NCI-H1417 treated with DMSO at 0.1 percent for 48 hours (cell line): ENCODE results near the gene PKP3.
"Not testable (repeated sequence)": the region's sequence is repeated elsewhere in the genome, so short reads cannot be mapped to it uniquely, and the experiment has no call there.

ENCODE experiments used
- DNase-seq: peaks from one replicate; lab custom pipeline; 2025; lab: John Stamatoyannopoulos, UW

PKP3 gene

DNA sequence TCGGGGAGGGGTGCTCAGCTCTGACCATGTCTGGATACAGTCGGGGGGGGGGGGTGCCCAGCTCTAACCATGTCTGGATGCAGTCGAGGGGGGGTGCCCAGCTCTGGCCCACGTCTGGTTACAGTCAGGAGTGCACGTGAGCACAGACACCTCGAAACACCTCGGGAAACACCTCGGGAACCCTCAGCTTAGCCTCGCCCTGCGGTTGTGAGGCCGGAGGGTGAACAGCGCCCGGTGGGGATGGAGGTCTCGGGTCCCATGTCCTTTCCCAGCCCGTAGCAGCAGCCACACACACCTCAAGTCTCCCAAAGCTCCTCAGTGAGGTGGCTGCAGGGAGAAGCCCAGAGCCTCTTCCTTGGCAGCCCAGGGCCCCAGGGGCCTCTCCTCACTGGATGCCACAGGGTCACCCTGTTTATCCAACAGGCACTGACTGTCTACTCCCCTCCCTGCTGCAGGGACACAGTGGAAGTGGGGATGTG is 18.7 kb downstream of the PKP3 start:
- no peak for DNase-seq

DNA sequence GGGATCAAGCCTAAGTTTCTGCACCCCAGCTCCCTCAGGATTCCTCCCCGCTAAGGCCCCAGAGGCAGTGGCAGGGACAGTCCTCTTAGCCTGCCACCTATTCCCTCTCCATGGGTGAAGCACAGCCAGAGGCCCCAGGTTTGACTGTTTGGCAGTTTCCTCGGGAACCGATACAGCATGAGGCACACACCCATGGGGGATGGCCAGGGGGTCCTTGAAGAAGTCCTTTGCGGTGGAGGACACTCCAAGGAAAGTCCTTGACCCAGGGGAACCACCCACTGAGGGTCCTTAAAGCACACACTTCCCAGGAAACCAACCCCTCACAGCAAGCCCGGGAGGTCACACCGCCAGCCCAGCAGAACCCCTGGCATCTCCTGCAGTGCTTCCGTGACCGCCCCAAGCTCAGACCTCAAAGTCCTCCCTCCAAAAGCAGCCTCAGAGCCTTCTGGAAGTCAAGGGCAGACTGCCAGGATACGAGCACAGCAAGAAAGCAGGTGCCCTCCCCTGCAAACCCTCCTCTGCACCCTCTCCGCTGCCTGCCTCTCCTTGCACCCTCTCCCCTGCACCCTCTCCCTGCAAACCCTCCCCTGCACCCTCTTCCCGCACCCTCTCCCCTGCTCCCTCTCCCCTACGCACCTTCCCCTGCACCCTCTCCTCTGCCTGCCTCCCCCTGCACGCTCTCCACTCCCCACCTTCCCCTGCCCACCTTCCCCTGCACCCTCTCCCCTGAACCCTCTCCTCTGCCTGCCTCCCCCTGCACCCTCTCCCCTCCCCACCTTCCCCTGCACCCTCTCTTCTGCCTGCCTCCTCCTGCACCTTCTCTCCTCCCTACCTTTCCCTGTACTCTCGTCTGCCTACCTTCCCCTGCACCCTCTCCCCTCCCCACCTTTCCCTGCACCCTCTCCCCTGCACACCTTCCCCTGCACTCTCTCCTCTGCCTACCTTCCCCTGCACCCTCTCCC is 19.4 kb downstream of the PKP3 start:
- DNase-seq: no peak

DNA sequence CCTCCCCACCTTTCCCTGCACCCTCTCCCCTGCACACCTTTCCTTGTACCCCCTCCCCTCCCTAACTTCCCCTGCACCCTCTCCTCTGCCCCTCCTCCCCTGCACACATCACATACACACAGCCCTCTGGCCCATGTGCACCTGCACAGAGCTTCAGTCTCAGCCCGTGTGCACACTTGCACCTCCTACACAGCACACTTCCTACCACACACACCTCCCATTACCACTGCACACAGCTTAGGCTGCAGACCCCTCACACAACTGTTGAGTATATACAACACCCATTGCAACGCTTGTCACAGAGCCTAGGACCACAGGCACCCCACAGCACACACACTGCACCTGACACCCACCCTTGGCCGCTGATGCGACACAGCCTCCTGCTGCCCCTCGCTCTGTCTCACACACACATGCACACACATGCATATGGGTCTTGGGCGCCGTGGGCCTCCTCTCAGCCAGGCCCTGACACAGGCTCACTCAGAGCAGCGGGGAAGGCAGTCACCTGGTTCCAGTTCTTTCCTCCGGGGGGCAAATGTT is 20.4 kb downstream of the PKP3 start:
- DNase-seq: no peak

DNA sequence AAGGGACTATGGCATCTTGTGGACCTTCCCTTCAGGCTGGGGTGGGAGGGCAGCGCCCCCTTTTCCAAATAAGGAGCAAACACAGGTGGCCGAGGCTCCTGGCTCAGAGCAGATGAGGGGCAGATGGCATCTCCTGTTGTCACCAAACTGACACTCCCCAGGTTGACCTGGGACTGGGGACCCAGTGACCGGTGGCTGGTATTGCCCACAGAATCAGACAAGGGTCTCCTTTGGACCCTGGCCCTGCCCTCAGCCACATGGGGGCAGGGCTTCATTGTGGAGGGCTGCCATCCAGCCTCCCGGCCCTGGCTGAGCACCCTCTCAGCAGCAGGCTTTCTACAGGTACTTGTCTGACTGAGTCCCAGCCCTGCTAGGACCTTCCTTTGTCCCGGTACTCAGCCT is 21.6 kb downstream of the PKP3 start:
- DNase-seq: no peak

DNA sequence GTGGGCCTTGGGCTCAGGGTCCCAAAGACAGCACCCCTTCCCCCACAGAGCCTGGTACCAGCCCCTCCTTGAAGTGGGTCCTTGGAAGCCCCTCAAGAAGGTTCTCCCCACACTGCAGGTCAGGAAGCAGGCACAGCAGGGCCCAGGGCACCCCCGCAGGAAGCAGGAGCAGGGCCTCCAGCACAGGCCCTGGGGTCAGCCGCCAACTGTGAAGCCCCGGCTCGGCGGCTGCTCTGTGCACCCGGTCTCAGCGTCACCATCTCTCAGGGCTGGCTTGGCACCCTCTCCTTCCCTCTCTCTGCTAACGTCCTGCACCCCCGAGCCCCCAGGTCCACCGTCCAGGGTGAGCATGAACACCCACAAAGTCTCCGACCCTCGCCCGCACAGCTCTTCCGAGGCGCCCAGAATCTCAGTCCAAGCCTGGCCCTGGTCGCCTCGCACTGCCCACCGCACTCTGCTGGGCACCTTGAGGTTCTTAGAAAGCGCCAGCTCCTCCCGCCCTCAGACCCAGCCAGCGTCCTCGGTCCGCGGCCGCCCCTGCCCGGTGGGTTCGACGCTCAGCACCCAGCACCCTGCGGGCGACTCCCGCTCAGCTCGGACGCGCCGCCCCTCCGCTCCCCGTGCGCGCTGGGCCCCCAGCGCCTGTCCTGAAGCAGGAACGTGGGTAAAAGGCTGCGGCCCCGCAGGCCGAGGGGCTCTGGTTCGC is 22.2 kb downstream of the PKP3 start:
- DNase-seq: no peak

DNA sequence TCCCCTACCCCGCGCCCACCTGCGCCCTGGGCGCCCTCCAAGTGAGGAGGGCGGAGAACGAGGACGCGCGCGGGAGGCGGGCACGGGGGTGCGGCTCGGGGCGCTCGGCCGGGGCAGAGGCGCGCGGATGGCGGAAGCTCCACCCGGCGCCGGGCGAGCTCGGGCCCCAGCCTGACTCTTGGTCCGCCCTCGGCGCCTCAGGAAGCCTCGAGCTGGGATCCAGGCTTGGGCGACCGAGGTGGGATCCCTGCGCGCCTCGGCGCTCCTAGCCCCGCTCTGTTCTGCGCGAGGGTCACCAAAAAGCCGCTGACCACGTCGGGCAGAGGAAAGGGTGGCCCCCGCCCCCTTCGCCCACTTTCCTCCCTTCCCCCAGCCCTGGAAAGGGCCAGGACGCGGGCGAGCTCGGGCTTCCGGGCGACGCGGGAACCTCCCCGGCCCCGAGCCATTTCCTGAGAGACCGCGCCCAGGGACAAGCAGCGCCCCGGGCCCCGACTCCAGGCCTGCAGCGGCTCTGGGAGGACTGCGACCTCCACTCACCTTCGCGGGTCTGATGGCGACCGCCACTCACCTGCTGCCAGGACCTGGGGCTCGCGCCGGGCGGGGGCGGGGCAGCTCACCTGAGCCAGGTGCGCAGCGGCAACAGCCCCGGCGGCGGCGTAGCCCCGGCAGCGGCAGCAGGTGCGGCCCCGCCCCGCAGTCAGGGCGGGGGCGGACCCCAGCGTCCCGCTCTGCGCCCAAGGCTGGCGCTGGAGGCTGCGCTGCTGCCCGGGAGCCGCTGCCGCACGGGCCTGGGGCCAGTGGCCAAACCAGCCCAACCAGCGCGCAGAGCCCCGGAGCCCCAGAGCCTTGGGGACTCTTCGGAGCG is 23.0 kb downstream of the PKP3 start:
- no peak for DNase-seq

DNA sequence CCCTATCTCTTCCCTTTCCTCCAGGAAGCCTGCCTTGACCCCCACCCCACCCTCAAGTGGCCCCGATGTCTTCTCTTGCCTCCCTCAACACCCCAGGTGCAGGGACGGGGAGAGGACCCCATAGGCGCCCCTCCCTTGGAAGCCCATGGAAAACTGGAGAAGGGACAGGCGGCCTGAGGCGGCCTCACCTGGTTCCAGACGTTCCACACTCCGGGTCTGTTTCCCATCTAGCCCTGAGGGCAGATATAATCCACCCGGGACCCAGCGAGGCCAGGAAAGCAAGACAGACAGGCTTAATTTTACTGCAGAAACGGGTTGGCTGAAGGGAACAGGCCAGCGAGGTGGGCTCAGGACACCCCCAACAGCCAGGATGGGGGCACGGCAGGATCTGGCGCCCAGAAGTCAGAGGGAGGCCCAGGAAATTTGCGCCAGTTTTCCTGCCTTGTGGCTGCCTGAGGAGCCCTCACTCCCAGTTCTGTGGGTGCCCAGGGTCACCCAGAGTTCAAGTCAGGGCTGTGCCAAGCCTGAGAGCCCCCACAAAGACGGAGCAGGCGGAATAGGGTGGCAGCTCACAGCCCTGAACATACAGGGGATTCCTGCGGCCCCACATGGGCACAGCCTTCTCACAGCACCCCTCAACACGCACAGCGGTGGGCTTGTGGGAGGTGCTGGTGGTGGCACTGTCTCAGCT is 23.8 kb downstream of the PKP3 start:
- no peak for DNase-seq

DNA sequence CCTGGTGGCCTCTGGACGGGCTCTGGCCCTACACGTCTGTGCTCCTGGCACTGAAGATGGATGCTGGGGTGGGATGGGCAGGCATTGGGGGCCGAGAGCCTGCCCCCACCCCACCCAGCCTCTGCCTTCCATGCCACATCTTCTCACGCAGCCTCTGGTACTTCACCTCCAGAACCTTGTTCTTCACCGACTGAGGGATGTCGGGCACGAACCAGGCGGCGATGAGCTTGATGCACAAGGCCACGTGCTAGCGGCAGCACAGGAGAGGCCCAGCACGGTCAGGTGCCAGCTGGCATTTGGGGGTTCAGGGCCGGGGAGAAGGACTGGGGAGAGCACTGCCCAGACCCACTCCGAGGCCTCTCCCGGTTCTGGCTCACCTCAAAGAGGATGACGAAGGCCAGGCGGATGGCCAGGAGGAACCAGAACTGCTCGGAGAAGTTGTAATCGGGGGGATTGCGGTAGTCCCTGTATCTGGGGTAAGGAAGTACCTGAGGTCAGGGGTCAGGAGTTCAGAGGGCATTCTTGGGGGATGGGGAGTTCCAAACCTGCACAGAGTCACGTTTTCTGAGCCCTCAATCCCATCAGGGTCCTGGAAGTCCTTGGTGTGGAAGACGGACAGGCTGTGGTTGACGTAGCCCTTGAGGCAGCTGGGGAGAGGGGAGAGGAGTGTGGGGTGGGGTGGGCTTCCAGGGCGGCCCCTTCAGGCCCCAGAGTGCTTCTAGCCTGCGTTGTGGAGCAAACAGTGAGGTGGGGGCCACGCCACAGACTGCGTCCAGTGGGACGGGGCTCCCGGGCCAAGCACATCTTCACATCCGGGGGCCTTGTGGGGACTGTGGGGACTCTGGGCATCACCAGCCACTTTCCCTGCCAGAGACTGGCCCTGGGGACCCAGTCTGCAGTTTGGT is 24.6 kb downstream of the PKP3 start:
- no peak for DNase-seq

DNA sequence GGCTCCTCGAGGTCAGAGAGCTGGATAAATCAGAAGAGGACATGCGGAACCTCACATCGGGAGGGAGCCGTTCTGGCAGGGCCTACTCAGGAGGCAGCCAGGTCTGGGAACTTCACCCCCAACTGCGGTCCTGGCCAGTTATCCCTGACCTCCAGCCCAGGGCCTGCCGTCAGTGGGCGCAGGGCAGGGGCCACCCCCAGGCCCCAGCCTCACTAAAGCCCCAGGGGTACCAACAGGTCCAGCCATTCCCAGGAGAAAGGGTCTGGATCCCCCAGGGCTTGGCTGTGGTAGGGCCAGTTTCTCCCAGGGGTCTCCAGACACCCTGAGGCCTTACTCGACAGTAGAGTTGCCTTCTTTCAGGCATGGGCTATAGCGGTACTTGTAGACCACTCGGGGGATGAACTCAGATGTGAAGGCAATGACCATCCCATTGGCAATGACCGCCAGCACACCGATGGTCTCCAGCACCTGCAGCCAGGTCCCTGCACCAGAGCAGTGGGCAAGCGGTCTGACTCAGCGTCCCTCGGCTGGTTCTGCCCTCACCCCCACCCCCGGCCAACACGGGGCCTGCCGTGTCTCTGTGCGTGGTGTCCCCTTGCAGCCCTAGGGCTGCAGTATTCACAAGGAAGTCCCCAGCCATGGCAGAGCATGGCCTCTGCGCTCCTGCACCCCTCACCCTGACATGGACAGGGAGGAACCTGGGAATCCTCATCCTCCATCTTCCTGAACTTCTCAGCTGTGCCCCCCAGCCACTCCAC is 25.4 kb downstream of the PKP3 start:
- no peak for DNase-seq

DNA sequence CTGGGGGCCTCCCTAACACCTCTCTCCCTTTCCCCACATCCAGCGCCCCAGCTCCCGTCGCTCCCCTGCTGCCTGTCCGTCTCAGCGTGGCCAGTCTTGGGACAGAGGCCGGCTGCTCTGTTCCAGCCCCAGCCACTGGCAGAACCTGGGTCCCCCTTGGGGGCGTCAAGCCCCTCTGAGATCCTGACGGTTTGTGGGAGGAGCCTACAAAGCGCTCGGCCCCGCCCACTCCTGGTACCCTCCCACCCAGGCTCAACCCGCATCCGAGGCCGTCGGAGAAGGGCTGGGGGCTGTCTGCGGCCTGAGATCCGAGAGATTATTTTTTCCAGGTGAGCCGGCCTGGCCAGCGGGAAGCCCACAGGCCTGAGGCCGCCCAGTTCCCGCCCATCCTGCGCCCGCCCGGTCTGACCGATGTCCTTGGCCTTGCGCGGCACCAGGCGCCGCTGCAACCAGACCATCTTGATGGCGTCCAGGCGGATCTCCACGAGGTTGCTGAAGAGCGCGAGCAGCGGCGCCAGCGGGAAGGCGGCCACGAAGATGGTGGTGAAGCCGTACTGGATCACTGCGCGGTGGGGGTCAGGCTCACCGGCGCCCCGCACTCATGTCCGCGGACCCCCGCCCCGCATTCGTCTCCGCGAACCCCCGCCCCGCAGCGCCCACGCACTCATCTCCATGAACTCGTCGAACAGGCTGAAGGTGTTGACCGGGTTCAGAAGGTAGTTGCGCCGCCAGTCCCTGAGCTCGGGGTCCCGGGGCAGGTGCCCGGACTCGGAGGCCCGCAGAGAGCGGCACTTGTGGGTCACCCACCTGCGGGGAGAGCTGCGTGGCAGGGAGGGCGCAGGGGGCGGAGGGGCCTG is 26.3 kb downstream of the PKP3 start:
- DNase-seq: no peak

DNA sequence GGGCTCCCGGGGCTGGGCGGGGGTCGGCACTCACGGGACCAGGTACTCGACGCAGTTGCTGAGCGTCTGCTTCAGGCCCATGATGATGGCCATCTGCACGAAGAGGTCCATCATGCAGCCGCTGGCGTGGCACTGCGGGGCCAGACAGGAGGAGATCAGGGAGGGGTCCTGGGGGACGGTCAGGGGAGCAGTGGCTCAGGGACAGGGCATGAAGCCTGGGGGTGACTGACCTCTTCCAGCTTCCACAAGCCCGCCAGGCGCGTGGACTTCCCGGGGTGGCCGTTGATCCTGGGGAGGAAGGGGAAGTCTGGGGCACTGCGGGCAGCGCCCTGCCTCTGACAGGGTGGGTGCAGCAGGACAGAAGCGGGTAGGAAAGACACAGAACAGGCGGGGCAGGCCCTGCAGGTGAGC is 26.9 kb downstream of the PKP3 start:
- no peak for DNase-seq

DNA sequence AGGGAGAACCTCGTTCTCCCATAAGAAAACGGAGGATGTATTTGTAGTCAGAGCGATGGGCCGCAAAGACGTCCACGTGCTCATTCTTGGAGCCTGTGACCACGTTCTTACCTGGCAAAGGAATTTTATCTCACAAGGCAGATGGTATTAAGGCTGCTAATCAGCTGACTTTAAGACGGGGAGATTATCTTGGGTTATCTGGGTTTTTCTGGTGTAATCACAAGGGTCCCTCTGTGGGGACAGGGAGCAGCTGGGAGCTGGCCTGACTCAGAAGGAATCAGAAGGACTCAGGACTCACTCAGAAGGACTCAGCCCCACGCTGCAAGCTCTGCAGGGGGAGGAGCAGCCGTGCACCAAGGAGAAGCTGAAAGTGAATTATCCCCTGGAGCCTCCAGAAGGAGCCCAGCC is 28.2 kb downstream of the PKP3 start:
- no peak for DNase-seq

DNA sequence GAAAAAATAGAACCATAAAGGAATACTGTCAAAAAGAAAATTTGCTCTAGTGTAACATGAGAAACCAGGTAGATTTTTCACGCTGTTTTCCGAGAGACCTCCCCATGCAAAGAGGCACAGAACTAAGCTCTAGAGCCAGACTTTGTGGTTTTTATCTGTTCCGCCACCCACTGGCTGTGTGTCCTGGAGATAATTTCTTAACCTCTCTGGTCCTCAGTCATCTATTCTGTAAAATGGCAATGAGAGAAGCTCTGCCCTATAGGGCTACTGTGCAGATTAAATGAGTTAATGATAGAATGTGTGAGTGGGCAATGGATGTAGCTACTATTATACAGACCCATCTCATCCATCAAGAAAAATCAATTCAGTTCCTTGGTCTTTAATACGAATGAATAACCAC is 30.2 kb downstream of the PKP3 start:
- no peak for DNase-seq

DNA sequence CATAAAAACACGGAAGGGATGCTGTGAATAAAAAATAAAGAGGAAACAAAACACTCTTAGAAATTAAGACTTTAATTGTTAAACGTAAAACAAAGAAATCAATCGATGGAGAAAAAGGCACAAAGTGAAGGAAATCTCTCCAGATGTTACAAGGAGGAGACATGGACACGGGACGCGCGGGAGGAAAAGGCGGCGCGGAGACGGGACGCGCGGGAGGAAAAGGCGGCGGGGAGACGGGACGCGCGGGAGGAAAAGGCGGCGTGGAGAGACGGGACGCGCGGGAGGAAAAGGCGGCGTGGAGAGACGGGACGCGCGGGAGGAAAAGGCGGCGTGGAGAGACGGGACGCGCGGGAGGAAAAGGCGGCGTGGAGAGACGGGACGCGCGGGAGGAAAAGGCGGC is 30.8 kb downstream of the PKP3 start:
- not testable (repeated sequence) for DNase-seq

DNA sequence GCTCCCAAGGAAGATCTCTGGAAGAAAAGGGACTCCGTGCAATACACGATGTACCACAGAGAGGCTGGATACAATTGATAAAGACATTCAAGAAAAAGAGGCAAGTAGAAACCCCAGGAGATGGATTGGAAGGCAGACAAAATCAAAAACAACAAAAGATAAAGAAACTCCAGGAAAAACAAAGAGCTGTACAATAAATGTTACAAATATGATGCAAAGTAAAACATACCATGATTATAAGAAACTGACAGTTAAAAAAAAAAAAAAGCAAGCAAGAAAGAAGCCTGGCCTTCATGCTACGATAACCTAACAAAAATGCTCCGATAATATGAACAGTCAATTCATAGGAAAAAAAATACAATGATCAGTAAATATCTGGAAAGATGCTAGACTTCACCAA is 31.3 kb downstream of the PKP3 start:
- no peak for DNase-seq

DNA sequence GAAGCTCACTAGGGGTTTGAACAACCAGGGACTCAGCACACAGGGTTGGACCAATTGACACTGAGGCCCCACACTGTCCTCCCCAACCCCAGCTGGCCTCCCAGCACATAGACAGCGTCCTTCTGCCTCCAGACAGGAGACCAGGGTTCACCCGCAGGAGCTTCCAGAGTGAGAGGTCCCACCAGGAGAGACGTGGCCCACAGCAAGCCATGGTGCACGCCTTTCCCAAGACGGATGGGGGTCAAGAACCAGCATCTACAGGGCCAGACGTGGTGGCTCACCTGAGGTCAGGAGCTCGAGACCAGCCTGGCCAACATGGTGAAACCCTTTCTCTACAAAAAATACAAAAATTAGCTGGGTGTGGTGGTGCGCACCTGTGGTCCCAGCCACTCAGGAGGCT is 32.8 kb downstream of the PKP3 start:
- no peak for DNase-seq

DNA sequence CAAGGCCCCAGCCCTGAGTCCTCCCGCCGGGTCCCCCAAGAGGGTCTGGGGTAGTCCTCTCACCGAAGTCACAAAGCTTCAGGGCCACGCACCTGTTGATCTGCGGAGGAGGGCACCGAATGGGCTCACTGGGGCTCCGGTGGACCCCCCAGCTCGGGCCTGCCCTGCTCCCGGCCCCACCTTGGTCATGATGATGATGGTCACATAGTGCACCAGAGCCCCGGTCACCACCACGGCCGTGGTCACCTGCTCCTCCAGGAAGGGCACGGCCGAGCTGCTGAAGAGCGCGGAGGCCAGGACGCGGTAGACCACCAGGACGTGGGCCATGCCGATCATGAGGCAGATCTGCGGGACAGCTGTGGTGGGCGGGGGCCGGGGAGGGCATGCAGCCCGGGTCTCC is 34.3 kb downstream of the PKP3 start:
- DNase-seq: no peak

DNA sequence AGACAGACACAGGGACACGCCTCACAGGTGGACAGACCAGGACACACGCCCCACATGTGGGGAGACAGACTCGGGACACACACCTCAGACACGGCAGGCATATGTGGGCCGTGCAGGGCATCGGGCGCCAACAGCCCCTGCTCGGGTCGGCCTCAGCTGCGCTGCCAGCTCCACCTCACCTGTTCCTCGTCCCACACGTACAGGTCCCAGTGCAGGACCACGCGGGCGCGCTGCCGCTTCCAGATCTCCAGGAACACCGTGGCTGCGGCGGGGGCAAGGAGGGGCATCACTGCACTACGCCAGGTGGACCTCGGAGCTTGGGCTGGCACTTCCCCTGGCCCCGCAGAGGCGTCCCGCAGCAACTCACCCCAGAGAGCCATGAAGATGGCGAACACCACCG is 35.4 kb downstream of the PKP3 start:
- no peak for DNase-seq
